ENCODE data around the gene SPRED1.

SPRED1 gene

GRCh38 chr15:38362355-38362754 is 109.7 kb downstream of the SPRED1 start:
- no peak for DNase-seq (ENCODE audit: low spot score)

- no peak for DNase-seq (ENCODE audit: low spot score)
These were observed 114.8 kb downstream of the SPRED1 start for GRCh38 chr15:38367476-38367875.

- DNase-seq (ENCODE audit: low spot score): no peak
These were observed 117.4 kb downstream of the SPRED1 start for GRCh38 chr15:38369936-38370478.

GRCh38 chr15:38373016-38373415 is 120.4 kb downstream of the SPRED1 start:
- no peak for DNase-seq (ENCODE audit: low spot score)

DNA sequence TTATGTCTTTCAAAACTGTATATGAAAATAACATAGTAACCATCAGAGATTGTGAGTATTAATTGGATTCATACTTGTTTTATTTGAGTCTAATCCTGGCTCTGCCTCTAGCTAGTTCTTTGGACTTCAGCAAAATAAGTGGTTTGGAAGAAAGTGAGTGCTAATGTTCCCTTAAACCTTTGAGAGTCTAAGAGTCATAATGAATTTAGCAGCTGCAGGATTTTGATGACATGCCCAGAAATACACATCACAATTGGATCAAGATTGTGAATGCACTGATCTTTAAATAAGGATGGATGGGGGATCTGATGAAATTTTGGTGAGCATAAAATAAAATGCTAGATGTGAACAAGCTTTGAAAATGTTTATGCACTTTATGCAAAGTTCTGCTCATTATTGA is 121.4 kb downstream of the SPRED1 start:
- DNase-seq (ENCODE audit: low spot score): no peak

DNA sequence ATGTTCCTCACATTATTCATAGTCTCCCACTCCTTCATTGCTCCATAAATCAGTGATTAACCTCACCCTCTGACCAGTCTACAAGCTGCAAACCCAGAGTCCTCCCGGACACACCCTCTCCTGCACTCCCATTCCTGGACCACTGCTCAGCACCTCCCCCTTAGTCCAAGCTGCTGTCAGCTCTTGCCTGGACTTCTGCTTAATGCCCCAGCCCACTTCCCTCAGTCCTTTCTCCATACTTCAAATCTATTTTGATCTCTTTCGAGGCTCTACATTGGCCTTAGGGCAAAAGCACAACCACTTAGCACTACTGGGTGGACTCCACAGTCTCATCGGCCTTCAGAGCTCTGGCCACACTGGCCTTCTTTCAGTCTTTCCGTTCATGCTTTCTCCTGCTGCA is 121.9 kb downstream of the SPRED1 start:
- DNase-seq (ENCODE audit: low spot score): no peak

GRCh38 chr15:38376081-38376480 is 123.4 kb downstream of the SPRED1 start:
- no peak for DNase-seq (ENCODE audit: low spot score)

GRCh38 chr15:38377636-38378035 is 125.0 kb downstream of the SPRED1 start:
- DNase-seq (ENCODE audit: low spot score): no peak

DNA sequence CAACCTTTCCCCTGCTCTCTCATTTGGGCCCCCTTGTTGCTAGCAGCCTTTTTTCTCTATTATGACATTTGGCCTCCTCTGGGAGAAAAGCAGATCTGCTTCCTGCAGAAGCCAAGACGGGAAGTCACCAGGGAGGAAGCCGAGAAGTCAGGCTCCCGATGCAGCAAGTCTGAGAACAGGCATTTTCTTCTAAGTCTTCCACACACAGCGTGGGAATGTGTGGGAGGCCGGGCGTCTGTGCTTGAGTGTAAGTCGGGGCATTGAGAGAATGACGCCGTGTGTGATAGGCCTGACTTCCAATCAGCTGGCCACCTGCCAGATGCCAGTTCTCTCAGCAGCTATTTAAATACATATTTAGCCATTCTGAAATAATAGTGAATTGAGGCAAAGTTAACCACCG is 125.5 kb downstream of the SPRED1 start:
- DNase-seq (ENCODE audit: low spot score): peak; percentile 22

DNA sequence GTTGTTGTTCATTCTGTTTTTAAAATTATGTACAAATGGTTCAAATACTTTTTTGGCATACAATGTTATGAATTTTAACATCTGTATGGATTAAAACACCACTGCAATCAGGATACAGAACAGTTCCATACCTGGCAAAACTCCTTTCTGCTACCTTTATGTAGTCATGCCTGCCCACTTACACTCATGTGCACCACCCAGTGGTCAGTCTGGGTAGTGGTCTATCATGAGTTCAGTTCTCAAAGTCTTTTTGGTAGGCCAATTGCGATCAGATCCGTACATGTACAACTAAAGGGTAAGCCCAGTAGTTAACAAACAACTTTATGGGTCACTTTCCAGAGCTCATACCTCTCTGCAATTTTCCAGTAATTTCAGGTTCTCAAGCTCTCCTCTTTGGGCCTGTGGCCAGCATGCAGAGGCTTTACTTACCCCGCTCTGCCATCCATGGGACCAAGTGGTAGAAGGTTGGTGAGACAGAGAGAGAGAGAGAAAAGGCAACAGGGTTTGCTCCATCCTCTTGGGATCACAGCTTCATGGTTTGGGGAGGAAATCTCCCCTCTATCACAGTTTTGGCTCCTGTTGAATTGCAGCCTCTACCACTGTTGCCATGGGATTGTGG is 137.4 kb downstream of the SPRED1 start:
- DNase-seq (ENCODE audit: low spot score): no peak

- no peak for DNase-seq (ENCODE audit: low spot score)
These were observed 138.6 kb downstream of the SPRED1 start for GRCh38 chr15:38391191-38391590.

- DNase-seq (ENCODE audit: low spot score): peak; percentile 50
These were observed 145.5 kb downstream of the SPRED1 start for GRCh38 chr15:38398134-38398533.

- DNase-seq (ENCODE audit: low spot score): no peak
These were observed 148.5 kb downstream of the SPRED1 start for GRCh38 chr15:38401106-38401505.

DNA sequence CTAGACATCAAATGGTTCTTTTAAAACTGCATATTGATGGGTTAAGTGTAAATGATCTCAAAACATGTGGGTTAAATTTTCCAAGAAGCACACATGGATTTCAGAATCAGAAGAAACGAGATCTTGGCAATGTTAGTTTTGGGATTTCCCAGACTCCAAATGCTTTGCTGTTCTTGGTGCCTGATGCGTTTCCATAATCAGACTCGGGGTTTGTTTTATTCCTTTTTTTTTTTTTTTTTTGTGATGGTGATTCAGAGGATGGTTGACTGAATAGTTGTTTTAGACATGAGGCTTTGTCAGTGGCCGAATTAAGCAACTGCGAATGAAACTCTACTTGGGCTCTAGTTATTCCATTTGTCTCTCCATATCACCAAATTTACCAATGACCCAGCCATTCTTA is 149.1 kb downstream of the SPRED1 start:
- DNase-seq (ENCODE audit: low spot score): no peak

GRCh38 chr15:38406436-38406835 is 153.8 kb downstream of the SPRED1 start:
- DNase-seq (ENCODE audit: low spot score): no peak

Measured in hepatic stellate cell (primary cell).